Muscle layer of duodenum (tissue), 2 donors: ENCODE results near the gene COLEC12.

Source experiments
- H3K27ac ChIP-seq: one replicate; pipeline ENCODE4 v1.7.0; 2013; ENCODE audit warnings: mild to moderate bottlenecking, low read length
- H3K27me3 ChIP-seq: one replicate; pipeline ENCODE4 v1.7.0; 2013; ENCODE audit warnings: low read depth, mild to moderate bottlenecking, control low read depth, low read length
- H3K36me3 ChIP-seq, 2 donors: one replicate each; pipeline ENCODE4 v1.7.0; 2013; ENCODE audit warnings: low read length in 2 of 2, control low read depth in 1 of 2, mild to moderate bottlenecking in 1 of 2; ENCODE audit not compliant: insufficient read depth in 2 of 2, control insufficient read depth in 1 of 2
- H3K4me1 ChIP-seq, 2 donors: one replicate each; pipeline ENCODE4 v1.7.0; 2013; ENCODE audit warnings: low read length in 2 of 2, mild to moderate bottlenecking in 2 of 2, control low read depth in 1 of 2, moderate library complexity in 1 of 2; ENCODE audit not compliant: insufficient read depth in 2 of 2, control insufficient read depth in 1 of 2
- H3K4me3 ChIP-seq, 2 donors: one replicate each; pipeline ENCODE4 v1.7.0; 2013; ENCODE audit warnings: low read length in 2 of 2, low read depth in 1 of 2, mild to moderate bottlenecking in 1 of 2
- H3K9me3 ChIP-seq, 2 donors: one replicate each; pipeline ENCODE4 v1.7.0; 2013; ENCODE audit warnings: low read length in 2 of 2, control low read depth in 1 of 2, mild to moderate bottlenecking in 1 of 2; ENCODE audit not compliant: control insufficient read depth in 1 of 2
- donor health status: healthy.

Gene COLEC12

DNA sequence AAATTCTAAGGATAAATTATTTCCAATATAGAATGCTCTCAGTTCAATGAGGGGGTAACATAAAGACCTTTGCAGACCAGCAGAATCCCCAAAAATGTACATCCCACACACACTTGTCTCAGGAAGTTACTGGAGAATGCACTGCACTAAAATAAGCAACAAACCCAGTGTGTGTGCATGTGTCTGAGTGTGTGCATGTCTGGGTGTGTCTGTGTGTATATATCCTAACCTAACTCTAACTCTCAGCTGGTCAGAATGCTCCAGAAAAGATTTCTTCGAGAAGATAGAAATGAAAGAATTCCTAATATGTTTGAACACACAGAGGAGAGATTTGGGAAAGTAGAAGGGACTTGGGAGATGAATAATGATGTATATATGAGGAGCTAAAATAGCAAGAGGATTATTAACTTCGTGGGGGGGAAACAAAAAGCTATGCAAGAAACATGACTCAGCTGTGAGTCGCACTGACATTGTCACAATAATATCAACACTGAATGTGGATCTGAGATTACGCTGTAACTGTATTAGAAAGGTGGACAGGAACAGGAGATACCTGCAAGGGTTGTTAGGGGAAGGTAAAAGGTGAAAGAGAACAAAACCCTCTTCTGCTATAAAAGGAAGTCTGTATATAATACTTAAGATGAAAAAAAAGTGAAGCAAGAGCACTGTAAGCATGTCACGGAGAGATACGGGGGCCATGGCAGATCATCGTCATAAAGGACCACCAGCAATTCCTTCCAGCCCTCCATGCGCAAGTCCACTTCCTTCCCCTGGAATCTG, 11.1 kb downstream of the COLEC12 start:
- Histone ChIP-seq H3K4me3 (no peak overlapping the region), H3K27ac (no peak overlapping the region), H3K4me1 (peaks cover 6 to 11% of the 10 kb centered on the region in 2 donors), H3K27me3 (no peaks in the 10 kb centered on the region), H3K36me3 (no peaks in the 10 kb centered on the region), H3K9me3 (no peaks in the 10 kb centered on the region)

DNA sequence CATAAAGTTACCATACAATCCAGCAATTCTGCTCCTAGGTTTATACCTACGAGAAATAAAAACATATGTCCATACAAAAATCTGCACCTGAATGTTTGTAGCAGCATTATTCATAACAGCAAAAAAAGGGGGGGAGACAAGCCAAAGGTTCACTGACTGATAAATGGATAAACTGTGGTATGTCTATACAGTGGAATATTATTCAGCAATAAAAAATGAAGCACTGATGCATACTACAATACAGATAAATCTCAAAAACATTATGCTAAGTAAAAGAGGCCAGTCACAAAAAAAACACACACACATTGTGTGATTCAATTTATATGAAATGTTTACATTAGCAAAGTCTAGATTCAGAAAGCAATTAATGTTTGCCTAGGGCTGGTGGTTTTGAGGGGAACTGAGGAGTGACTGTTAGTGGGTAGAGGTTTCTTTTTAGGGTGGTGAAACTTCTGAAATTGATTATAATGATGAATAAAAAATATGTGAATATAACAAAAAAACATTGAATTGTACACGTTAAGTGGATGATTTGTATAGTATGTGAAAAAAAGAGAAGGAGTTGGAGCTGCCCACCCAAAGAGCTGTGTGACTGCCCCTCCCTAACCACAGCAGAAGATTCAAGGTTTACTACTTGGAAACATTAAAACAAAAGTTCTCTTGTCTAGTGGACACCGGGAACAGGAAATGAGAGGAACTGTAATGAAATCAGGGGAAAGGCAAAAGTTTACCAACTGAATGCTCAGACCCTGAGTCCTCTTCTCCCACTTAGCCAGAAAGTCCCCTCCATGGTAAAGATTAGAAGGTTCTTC, 13.4 kb downstream of the COLEC12 start:
- H3K27me3 ChIP-seq = no peaks in the 10 kb centered on the region
- no peaks in the 10 kb centered on the region for H3K36me3 ChIP-seq
- peaks cover 1 to 11% of the 10 kb centered on the region in 2 donors for H3K4me1 ChIP-seq

DNA sequence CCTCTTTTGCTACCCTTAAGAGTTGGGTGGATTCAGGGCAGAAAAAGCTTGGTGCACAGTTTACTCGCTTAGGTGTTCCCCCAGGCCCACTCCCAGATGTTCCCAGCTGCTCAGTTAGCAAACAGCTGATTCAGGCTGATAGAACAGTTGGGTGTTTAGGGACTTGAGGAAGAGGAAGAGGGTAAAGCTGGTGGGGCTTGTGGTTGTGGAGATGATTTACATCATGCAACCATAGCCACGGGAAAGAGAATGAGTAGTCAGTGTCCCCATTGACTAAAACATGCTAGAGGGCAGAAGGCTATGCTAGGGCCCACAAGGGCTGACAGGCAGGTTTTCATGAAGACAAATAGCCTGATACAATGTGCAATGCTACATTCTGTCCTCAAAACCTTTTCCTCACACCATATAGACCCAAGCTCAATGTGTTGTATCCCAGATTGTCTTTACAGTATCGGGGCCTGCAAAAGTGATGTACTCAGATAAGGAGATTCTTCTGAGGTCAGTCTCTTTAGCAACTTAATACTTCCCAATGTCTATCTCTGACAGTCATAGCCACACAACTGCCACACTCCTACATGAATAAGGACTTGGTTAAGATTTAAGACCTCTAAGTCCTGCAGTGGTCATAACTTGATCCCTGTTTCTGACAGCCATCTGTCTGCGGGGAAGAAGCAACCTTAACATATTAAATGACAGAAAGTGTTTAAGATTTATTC, 15.6 kb downstream of the COLEC12 start:
- H3K4me1 ChIP-seq = peaks cover 0 to 9% of the 10 kb centered on the region in 2 donors
- no peaks in the 10 kb centered on the region for H3K9me3 ChIP-seq
- no peaks in the 10 kb centered on the region for H3K36me3 ChIP-seq
- H3K27ac ChIP-seq = no peak overlapping the region
- H3K4me3 ChIP-seq = no peak overlapping the region
- H3K27me3 ChIP-seq = no peaks in the 10 kb centered on the region

More for the DNA sequence above, 13.4 kb downstream of the COLEC12 start:
- H3K27ac ChIP-seq = no peak overlapping the region
- H3K4me3 ChIP-seq = no peak overlapping the region
- H3K9me3 ChIP-seq = no peaks in the 10 kb centered on the region

DNA sequence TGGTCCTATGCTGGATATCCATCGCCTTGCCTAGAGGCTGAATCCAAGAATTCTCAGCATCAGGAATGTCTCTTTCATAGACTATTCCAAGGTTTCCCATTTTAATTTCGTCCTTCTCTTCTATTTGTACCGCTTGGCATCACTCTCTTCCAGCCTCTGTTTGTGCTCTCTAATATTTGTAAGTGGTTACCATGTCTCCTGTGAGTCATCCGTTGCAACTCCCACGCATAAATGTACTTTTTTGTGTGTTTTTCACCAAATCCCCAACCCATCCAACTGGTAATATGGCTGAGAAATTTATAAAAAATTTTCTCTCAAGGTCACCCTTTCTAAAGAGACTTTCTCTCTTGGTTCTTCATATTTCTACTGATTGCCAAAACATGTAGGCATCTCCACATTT, 21.8 kb downstream of the COLEC12 start:
- Histone ChIP-seq H3K9me3 (no peaks in the 10 kb centered on the region), H3K27me3 (no peaks in the 10 kb centered on the region), H3K4me3 (no peak overlapping the region), H3K27ac (peak overlapping the region; percentile 58), H3K36me3 (no peaks in the 10 kb centered on the region), H3K4me1 (peaks cover 8 to 17% of the 10 kb centered on the region in 2 donors)

DNA sequence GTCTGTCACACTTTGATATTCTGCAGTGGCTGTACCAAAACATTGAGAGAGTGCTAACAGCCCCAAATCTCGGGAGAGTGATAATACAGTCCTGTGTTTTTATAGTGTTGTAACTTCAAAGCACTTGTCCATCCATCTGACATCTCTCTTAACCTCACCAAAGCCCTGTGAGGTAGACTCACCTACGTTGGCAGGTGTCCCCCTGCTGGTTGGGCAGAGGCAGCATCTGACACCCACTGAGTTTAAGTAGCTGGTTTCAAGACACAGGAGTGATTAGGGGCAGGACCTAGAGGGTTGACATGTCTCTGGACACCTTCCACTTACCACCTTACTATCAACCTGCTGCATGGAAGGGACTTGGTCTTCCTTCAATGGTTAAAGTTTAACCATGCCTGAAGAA, 22.9 kb downstream of the COLEC12 start:
- Histone ChIP-seq H3K4me3 (no peak overlapping the region), H3K9me3 (no peaks in the 10 kb centered on the region), H3K27ac (no peak overlapping the region), H3K4me1 (peaks cover 8 to 17% of the 10 kb centered on the region in 2 donors), H3K36me3 (no peaks in the 10 kb centered on the region), H3K27me3 (no peaks in the 10 kb centered on the region)

DNA sequence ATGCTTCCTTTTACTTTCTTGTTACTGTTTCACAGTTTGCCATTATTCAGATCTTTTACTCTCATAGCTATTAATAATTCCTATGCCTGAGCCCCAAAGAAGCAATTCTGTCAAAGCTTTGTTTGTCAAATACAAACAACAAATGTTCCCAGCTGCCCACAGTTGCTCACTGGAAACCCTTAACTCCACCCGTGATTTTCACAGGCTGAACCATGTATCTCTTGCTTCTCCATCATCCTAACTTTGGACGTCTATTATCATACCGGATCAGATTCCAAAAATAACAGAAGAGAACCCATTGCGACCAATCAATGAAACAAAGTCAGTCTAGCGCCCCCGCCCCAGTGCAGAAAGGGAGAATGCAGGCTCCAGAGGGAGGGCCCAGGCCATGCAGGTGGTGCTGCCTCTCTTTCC, 24.2 kb downstream of the COLEC12 start:
- H3K4me1 ChIP-seq = peaks cover 8 to 17% of the 10 kb centered on the region in 2 donors
- H3K27ac ChIP-seq = peak overlapping the region; percentile 73

DNA sequence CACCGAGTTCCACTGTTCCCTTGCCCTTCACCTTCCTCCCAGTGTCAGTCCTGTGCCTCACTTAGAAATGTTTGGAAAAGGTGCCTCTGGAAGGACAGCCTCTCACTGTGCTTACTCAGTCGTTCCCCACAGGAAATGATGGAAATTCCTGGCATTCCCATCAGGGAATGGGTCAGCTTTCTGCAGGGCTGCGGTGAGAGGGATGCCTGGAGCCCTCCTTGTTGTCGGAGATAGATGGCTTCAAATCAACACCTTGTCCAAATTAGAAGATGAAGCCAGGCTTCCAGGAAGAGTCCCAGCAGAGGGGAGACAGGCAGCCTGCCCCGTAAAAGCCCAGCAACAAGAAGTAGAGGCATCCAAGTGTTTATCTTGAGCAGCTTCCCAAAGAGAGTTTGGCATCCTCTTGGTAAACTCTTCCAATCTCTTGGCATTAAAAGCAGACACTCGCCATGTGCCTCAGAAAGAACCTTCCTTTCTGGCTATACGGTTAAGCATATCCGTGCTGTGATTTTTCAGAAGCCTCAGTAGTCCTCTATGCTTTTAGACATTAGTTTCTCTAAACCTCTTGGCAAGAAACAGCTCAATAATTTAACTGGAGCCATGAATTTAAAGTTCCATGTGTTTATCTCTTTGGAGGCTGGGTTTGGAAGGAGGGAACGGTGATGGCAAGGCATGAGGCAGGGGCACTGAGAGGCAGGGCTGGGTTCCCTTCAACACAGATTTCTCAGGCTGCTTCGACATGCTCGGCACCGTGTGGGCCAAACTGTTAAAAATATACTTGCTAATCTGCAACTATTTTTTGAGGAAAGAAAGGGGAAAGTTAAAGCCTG, 25.1 kb downstream of the COLEC12 start:
- Histone ChIP-seq H3K27me3 (no peaks in the 10 kb centered on the region), H3K9me3 (no peaks in the 10 kb centered on the region), H3K27ac (peak overlapping the region; percentile 73), H3K4me3 (no peak overlapping the region), H3K36me3 (no peaks in the 10 kb centered on the region), H3K4me1 (peaks cover 8 to 20% of the 10 kb centered on the region in 2 donors)

More for the DNA sequence above, 24.2 kb downstream of the COLEC12 start:
- H3K36me3 ChIP-seq = no peaks in the 10 kb centered on the region
- no peak overlapping the region for H3K4me3 ChIP-seq
- no peaks in the 10 kb centered on the region for H3K9me3 ChIP-seq
- H3K27me3 ChIP-seq = no peaks in the 10 kb centered on the region

DNA sequence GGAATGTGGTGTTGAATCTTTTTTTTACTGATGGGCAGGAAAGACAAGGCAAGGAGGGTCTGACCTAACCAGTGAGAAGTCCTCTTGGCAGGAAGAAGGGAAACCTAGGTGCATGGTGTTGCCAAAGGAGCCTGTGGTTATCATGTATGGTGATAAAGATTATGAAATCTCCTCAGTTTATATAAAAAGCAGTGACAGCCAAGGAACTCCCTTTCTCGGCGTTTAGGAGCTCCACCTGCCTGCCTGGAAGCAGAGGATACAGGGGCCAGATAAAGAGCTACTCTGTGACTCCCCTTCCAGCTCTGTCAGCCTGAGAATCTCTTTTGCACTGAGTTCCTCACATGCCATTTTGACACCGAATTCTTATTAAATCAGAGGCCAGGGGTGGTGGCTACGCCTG, 26.1 kb downstream of the COLEC12 start:
- H3K36me3 ChIP-seq = no peaks in the 10 kb centered on the region
- no peak overlapping the region for H3K4me3 ChIP-seq
- peaks cover 8 to 18% of the 10 kb centered on the region in 2 donors for H3K4me1 ChIP-seq
- no peaks in the 10 kb centered on the region for H3K27me3 ChIP-seq
- no peaks in the 10 kb centered on the region for H3K9me3 ChIP-seq
- H3K27ac ChIP-seq = peak overlapping the region; percentile 33

DNA sequence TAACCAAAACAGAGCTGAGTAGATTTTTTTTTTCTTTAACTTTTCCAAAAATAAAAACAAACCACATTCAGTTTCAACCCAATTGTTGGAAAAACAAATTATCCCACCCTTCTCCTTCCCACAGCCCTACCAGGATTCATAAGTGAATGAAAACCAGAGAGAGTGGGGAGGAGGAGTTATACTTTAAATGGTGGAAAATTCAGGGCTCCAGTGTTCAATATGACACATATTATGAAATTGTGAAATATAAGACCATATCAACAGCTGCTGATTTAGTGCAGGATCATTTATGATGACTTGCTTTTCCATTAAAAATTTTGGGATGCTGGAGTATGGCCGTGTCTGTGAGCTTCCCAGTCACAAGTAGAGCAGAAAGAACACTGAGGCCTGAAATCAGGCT, 26.7 kb downstream of the COLEC12 start:
- H3K4me1 ChIP-seq = peaks cover 5 to 24% of the 10 kb centered on the region in 2 donors

DNA sequence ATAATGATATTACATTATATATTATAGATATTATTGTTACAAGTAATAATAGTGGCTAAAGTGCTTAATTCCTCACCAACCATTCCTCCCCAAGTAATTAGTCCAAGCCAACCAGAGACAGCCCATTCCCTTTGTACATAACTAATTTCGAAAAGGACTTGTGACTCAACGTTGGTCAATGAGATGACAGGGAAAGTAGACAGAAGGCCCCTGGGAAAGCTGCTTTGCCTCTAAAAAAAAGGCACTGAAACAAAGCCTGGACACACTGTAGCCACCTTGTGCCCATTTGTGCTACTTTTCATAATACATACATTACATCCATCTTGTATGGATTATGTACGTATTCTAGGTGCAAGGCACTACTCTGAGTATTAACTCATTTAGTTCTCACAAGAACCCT, 28.8 kb downstream of the COLEC12 start:
- H3K36me3 ChIP-seq = no peaks in the 10 kb centered on the region
- no peaks in the 10 kb centered on the region for H3K9me3 ChIP-seq
- no peak overlapping the region for H3K27ac ChIP-seq
- H3K4me1 ChIP-seq = peaks cover 5 to 27% of the 10 kb centered on the region in 2 donors
- no peak overlapping the region for H3K4me3 ChIP-seq
- H3K27me3 ChIP-seq = no peaks in the 10 kb centered on the region

More for the DNA sequence above, 26.7 kb downstream of the COLEC12 start:
- H3K4me3 ChIP-seq = no peak overlapping the region
- no peaks in the 10 kb centered on the region for H3K27me3 ChIP-seq
- no peaks in the 10 kb centered on the region for H3K9me3 ChIP-seq
- no peaks in the 10 kb centered on the region for H3K36me3 ChIP-seq
- no peak overlapping the region for H3K27ac ChIP-seq
